GM21381 (cell line): ENCODE measurements around the gene HDDC2.

Experiments used
- ATAC-seq: cut with Tn5 transposase; IDR thresholded peaks from one replicate; pipeline ENCODE4 v1.9.1; 2021; ENCODE audit warnings: mild to moderate bottlenecking, moderate library complexity; ENCODE audit not compliant: unreplicated experiment

Gene HDDC2

DNA sequence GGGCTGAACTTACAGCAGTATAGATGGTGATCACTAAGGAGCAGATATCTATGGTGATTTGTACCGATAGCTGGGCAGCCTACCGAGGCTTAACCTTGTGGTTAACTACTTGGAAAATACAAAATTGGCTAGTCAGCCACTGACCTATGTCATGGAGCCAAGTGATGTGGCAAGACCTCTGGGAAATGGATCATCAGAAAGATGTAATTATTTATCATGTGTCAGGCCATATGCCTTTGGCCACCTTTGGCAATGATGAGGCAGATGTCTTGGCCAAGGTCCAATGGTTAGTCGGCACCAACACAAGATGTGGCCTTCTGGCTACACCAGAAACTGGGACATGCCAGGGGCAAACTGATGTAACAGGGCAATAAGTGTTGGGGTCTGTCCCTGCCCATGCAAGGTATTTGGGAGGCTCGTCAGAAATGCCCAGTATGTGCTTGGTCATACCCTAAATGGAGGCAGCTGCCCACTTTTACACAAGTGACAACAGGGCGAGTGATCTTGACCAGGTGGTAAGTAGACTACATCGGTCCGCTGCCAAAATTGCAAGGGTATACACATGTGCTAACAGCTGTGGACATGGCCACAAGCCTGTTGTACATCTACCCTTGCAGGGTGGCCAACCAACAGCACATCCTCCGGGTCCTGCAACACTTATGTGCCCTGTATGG lies 30.1 kb downstream of the HDDC2 start:
- no peak for ATAC-seq

DNA sequence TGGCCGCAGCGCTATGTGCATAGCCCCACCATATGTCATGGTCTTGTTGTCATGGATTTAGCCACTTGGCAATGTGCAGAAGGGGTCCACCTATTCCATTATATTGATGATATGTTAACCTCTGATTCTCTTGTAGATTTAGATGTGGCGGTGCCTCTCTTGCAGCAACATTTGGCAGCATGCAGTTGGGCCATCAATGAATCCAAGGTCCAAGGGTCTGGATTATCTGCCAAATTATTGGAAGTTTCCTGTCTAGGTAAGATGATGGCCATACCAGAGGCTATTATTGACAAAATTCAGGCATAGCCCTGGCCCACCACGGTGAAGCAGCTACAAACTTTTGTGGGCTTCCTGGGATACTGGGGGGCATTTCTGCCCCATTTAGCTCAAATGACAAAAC lies 31.4 kb downstream of the HDDC2 start:
- no peak for ATAC-seq

DNA sequence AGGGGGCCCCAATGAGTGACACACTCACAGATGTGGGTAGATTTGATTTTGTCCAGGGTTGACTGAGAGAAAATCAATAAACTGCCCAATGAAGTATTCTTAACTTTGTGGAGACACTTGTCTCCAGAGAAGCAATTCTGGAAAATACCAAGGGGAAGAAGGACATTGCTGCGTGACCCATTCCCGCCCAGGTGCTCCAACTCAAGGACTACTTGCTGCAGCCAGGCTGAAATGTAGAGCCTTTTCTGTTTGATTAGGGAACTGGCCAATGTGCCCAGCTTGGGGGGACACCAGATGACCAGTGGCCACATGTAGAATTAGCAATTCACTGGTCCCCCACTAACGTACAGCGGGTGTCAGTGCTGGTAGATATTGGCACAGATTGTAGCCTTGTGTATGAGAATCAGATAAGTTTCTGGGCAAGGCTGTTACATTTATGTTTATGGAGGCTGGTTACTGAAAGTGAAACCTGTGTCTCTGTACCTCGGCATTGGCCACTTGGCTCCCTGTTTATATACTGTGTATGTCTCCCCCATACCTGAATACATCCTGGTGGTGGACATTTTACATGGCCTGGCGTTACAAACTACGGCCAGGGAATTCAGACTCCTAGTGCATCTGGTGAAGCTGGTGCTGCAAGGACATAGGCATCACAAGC lies 32.3 kb downstream of the HDDC2 start:
- ATAC-seq, result no peak

DNA sequence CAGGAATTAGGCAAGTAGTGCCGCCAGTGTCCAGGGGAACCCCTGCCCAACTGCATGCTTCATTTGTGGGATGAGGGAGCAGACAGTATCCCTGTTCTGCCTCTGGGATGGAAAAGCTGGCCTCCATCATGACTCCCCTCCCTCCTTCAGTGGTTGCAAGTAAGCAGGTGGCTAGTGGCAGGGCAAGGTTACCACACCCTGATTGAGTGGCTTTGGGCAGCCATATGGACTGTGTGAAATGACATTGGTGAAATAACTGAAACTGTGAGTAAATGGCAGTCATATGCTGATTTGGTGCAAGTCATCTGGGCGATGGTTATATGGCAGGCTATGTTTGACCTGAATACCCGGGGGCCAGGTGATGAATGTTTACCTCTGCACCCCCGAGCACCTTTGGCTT lies 33.0 kb downstream of the HDDC2 start:
- no peak for ATAC-seq

DNA sequence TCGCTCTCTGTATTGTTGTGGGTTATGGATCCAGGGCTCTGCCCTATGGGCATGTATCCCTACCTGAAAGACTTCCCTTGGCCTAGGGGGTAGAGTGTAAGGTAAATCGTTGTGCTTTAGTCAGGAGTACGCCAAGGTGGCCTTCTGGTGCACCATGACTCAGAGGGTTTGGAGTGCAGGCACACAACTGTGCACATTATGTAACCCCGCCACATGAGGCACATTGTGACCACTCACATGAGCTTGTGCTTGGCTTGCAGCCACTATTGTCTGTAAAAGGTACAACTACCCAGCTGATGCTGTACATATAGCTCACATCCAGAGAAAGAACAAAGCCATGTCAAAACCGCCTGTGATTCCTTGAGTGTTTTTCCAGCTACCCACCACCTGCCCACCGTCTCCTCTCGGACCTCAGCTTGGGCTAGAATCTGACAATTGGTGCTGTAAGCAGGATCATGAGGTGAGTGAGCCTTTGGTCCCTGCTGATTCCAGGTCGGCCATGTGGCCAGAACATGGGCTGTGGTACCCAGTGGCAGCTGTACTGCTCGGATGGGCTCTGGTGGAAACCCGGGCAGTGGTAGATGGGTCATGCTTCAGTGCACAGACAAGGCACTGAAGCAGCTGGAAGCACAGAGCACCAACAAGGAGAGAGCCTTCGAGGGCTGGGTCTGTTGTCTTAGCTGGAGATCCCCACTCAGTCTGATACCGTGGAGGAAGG lies 33.8 kb downstream of the HDDC2 start:
- no peak for ATAC-seq

DNA sequence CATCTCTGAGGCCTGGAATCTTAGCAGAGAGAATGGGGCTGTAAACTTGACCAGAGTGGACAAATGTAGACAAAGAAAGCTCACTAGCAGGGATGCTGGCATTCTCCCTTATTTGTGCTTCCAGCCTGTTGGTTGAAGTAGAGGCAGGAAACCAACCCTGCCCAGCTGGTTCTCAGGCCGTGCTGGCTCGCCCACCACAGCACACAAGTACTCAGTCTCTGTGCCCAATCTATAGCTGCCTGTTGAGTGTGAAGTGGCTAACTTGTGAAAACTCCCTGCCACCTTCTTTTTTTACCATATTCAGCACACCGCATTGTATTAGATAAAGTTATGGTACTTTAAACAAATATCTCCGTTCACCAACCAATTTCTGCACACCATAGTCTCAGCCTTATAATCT lies 37.3 kb downstream of the HDDC2 start:
- no peak for ATAC-seq

DNA sequence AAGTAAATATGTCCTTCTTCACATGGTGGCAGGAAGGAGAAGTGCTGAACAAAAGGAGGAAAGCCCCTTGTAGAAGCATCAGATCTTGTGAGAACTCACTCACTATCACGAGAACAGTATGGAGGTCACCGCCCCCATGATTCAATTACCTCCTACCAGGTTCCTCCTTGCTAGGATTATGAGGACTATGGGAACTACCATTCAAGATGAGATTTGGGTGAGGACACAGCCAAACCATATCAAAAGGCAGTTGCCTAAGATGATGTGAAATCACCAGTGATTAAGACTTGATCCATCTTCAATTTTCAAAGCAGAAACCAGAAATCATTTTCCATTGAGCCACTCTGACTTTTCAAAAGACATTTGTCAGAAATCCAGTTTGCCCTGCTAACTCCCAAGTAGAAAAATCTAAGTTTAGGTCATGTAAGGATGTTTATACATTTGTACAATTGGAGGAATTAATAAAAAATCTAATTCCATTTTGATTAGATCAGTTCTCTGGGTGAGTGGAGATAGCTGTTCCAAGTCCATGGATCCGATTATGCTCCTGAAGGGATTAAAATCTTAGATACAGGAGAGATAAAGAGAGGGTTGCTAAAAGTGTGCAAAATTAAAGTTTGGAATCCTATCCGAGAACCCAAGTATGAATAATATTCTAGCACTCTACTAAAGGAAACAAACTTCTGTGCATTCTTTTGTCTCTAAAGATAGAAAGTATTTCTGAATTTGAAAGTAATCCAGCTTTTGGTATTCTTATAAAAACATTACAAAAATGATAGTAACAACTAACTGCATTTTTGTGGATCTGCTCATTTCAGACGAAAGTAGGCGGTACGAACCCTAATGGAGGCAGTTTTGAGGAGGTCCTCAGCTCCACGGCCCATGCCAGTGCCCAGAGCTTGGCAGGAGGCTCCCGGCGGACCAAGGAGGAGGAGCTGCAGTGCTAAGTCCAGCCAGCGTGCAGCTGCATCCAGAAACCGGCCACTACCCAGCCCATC lies 39.5 kb downstream of the HDDC2 start:
- ATAC-seq, result no peak

DNA sequence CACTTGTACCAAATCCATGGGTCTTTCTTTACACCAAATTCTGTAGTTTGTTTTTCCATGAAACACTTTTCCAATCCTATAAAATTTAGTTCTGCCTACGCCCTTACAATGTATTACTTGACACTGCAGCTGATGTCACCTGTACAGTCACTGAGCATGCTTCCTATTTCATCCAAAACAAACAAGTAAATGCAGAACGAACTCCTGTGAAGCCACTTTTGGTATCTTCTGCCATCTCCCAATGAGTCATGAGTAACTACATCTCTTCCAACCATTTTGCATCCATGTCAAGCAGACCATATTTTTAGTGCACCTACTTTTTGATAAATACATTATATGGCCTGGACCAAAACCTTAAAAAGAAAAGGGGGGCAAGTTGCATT lies 42.4 kb downstream of the HDDC2 start:
- ATAC-seq, result no peak

DNA sequence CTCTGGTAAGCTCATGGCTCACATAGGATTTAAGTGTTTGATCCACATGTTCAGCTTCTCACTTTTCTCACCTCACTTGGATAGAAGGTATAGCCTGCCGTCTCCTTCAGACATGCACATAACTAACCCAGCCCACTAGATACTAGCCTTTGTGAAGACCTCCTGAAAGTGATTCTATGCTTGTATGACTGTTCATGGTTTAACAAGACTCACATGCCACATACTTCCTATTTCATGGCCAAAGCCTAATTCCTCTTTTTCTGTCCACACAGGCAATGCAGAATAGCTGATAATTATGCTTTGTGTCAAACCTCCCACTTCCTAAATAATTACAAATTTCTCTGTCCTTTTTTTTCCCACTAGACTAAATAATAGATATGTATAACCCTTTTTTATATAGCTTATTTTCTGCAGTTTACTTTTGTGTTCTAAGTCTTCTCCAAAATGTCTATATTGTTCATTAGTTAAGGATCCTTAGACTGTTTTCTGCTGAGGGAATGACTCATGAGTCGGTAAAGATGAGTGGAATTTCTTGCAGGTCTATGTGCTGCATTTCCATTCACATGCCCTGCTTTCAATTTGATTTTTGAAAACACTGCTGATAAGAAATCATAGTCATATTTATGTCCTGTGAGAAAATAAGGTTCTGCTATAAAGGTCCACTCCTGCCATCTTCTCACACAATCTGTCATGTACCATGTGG lies 43.0 kb downstream of the HDDC2 start:
- ATAC-seq, result no peak

DNA sequence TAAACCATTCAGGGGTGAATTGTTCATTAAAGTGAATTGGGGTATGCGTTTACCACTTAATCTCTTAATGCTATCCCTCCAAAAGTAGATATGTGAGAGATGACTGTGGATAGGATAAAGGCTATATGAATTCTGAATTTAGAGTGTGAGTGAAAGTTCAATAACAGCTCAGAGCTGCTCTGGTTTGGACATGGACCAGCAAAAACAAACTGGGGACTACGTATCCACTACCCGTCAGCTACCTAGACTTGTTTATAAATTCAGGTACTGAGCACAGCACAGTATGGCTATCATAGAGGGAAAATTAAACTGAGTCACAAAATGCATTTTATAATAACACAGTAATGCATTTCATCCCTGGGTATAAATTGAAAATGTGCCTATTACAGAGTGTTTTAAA lies 44.4 kb downstream of the HDDC2 start:
- no peak for ATAC-seq

DNA sequence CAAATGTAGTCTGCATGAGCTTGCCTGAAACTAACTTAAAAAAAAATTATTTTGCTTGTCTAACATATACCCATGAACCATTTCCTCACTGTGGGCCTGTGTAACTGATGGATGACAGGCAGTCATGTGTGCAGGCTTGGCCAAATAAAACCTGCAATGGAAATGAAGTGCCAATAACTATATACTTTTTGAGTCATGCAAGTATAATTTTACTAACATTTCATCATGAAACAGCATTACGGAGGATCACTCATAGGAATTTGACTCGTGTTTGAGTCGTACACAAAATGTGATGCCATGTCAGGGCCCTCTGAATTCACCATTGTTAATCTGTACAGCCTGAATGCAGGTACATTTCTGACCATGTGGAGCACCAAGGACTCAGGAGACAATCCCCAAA lies 46.6 kb downstream of the HDDC2 start:
- no peak for ATAC-seq

DNA sequence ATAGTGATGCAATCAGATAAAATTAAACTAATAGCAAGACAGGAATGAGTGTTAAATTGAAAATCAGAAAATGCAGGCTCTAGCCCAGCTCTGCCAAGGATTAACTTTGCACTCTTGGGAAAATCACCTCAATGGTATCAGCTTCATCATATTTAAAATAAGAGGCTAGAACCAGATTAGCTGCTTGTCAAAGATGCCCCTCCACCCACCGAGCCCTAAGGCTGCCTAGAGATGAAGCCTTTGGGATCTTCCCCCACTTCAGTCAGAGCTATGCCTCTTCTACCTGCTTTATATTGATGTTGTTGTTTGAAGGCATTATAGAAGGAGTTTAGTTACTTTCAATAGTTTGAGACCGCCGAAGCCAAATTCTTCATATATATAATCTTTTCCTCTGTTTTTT lies 47.4 kb downstream of the HDDC2 start:
- no peak for ATAC-seq

DNA sequence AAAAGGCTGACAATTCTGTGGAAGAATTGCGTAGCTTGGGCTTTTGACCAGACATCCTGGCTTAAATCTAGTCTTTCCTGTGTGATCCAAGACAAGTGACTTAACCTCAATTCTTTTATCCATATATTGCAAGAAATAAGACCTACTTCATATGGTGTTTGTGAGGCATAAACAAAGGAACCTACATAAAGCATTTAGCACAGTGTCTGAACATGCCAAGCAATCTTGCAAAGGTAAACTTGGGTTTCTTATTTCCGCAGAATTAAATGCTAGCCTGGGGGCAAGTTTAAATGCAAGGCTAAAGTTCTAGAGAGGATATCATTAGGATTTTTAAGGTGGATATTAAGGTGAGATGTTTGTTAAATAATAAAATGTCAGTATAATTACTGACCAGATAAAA lies 47.9 kb downstream of the HDDC2 start:
- no peak for ATAC-seq

DNA sequence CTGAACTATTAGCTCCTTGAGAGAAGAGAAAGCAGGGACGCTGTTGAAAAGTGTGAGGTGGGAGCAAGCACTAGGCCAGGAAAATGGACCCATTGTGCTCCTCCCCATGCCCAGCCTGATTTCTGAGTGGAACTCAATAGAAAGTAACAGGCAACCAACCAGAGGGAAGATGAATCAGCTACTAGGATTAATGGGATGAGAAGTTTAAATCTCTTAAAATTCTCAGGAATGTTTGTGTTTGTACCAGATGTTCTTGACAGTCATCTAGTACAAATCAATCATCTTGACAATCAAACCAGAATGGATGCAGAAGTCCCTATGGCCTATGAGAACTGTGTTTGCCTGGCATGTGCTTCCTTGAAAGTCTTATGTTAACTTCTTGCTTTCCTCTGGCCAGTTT lies 48.9 kb downstream of the HDDC2 start:
- no peak for ATAC-seq

DNA sequence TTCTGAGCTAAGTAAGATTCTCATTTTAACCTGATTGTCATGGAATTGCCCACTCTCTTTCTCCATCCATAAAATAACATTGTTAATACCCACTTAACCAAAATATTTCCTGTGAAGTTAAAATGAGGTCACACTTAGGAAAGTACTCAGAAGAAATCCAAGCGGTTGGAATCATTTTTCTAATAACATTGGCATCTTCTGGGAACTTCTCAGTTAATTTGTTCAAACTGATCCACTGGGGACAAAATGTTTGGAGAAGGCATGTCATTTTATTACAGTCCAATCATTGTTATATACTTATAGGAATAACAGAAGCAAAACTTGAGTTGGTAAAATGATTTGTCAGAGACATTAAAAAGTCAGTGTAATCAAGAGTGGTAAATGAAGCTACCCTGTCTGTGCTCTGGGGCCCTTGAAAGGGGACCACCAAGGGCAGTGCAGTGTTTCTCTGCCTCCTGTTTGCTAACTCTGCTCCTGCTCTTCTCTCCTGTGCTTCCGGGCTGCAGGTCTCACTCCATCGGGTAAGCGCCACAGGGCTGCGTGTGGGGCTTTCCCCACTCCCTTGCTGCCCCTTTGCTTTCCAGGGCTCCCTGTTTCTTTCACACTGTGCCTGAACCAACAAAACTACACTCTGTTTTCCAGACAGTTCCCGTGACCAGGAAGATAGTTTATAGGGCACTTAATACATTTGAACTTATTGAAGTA lies 50.1 kb downstream of the HDDC2 start:
- no peak for ATAC-seq

DNA sequence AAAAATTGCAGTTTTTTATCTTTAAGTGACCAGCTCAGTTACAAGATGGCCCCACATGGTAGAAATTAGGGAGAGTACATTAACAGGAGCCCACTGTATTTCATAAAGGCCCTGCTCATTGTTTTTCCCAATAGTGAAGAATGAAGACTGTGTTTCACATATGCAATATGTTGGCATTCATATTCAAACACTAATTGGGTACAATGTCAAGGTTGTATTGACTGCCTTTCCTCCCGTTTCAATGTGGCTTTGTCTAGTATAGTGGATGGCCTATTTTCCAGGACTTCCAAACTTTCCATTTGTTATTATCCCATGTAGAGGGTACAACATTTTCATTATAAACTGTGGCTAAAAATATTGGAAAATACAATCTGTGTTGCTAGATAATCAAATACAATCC lies 51.3 kb downstream of the HDDC2 start:
- ATAC-seq, result no peak

DNA sequence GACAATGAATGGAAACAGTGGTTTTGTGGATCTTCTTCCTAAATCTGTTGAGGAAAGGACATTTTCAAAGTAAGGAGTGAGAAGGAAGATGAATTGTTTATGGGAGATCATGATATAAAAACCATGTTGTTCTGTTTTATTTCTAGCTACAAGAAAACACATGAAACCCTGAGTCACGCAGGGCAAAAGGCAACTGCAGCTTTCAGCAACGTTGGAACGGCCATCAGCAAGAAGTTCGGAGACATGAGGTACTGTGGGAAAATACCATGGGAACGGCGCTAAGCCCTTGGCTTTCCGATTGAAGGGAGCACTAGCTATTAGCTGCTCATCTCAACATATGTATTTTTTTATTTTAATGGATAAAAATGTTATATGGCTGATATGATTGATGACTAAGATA lies 53.6 kb downstream of the HDDC2 start:
- ATAC-seq, result no peak

DNA sequence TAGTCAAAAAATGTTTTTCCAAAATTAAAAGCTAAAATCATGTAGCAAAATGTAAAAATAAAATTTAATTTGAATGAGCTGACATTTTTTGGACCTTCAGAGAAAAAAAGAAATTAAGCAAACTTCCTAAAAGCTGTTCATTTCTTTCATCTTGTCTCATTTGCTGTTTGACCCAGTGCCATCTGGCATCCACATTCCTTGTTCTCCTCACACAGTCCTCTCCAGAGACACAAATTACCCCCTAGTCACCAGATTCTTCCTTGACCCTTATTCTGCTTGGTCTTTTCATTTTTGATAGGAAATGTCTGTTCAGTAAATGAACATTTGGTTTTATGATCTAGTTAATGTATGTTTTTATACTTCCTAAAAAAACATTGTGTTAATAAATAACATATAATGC lies 55.2 kb downstream of the HDDC2 start:
- no peak for ATAC-seq

DNA sequence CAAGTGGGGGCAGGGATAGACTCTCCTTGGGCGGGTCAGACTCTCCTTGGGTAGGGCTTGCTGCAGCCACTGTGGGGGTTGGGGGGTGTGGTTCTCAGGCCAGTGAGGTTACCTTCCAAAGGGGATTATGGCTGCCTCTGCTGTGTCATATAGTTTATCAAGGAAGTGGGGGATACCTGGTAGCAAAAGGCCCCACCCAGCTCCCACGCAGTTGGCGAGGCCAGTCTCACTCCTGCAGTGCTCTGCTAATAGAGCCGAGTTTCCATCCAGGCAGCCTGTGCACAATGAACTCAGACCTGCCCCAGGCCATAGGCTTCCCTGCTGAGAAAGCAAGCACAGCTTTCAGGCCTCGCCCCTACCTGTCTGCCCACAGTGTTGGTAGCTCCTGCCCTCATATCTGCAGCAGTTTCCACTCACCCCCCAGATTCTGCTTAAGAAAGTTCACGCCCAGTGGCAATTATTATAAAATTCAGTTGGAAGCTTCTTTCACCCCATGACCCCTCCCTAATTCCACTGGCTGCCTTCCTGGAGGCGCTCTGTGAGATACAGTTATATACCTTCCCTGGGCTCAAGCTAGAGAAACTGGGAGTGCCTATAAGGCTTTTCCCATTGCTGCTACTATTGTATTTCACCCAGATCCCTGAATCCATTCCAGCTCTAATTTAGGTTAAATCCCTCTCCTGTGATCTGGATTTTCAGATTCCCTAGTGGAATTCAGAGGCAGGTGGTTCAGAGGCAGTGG lies 56.1 kb downstream of the HDDC2 start:
- no peak for ATAC-seq
